HG02884 (cell line): Measurements from ENCODE around the gene GAB2.
"Not testable (repeated sequence)": the region's sequence is repeated elsewhere in the genome, so short reads cannot be mapped to it uniquely, and the experiment has no call there.

Source experiments
- ATAC-seq: cut with Tn5 transposase; IDR thresholded peaks from one replicate; pipeline ENCODE4 v1.9.1; 2021; ENCODE audit warnings: mild to moderate bottlenecking, moderate library complexity; ENCODE audit not compliant: unreplicated experiment

GAB2 gene

GRCh38 chr11:78227921-78228320, 189.7 kb downstream of the GAB2 start:
- no peak for ATAC-seq

- no peak for ATAC-seq
These were observed 190.6 kb downstream of the GAB2 start for GRCh38 chr11:78226684-78227680.

DNA sequence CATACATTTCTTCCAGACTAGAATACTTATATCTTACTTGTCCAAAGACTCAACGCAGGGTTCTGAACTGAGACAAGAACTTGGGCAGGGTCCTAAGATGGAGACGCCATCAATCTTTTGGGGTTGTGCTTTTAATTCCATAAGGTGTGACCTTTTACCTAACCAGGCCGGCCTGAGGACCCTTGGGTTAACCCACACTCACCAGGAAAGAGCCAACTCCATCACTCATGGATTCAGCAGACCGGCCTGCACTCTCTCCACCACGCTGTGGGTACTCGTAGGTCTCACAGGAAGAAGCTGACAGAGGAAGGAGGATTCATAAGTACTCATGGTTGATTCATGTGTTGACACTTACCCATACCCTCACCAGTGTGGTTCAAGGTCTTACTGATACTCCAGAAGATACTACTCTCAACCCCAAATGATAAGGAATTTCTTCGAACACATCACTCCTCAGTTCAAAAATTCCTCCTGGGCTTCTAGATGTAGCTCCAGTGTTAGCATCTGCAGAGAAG, 192.7 kb downstream of the GAB2 start:
- ATAC-seq = no peak

- ATAC-seq = no peak
These were observed 193.1 kb downstream of the GAB2 start for GRCh38 chr11:78224506-78224905.

DNA sequence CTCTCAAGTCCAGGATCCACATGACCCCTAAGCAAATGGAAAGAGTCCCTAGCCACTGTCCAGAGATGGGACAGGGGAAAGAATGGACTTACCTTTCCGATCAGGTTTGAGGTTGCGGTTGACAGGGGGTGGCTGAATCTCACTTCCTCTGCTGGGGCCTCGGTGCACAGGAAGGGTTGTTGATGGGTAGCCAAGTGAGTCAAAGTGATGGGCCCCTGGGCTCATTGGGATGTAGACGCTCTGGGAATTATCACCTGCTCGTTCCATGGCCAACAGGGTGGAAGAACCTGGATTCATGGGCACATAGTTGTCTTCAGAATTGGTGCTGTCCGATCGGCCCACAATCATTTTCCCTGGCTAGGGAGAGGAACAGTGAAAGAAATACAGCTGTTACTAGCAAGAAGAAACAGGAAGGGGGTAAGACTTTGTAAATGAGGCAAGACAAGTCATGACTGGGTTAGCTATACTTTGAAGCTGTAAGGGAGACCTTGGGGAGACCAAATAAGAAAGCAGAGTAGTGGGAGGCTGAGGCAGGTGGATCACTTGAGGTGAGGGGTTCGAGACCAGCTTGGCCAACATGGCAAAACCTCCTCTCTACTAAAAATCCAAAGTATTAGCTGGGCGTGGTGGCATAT, 194.2 kb downstream of the GAB2 start:
- ATAC-seq = peak; percentile 57

DNA sequence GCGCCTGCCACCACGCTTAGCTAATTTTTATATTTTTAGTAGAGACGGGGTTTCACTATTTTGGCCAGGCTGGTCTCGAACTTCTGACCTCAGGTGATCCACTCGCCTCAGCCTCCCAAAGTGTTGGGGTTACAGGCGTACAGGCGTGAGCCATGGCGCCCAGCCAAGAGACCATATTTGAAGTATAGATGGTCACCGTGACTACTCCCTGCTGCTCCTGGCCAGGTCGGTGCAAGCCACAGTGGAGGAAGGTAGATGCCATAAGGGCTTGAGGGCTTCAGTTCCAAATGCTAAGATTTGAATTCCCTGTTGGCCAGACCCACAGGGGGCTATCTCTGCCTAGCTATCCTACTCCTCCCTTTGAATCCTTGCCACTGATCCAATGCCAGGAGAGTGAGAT, 194.9 kb downstream of the GAB2 start:
- ATAC-seq = not testable (repeated sequence)

DNA sequence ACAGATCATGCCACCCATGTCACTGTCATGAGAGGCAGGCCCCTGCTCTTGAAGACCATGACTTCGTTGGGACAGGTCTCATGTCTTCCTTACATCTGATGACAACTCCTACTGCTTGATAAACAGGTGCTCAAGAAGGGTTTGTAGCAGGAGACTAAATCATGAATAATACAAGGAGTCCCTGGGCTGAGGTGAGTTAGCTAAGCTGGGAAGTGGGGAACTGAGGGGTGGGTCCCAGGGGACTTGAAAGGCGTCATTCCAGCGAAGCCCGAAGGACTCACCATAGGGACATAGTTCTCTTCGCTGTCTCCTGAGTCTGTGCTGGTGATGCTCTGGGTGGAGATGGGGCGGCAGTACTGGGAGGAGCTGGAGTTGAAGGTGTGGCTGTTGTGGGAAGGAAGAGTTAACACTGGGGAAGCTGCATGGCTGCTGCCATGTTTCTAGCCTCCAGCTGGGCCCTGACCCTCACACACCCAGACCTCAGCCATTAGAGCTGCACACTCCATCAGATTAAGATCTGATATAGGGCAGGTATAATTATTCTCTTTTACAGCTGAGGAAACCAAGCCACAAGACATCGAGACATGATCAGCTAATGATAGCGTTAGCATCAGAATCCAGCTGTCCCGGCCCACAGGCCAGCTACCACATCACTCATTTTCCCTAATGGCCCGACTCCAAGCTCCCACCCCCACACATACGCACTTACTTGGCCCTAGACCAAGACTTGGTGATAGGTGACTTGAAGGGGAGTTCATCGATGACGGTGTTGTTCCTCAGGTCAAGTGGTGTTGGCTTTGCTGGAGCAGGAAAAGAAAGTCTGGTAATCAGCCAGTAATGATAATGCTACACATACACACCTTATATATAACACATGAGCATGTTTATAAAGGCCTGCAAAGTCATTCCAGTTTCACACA, 196.0 kb downstream of the GAB2 start:
- ATAC-seq = no peak

GRCh38 chr11:78220218-78221157, 197.1 kb downstream of the GAB2 start:
- ATAC-seq = no peak

DNA sequence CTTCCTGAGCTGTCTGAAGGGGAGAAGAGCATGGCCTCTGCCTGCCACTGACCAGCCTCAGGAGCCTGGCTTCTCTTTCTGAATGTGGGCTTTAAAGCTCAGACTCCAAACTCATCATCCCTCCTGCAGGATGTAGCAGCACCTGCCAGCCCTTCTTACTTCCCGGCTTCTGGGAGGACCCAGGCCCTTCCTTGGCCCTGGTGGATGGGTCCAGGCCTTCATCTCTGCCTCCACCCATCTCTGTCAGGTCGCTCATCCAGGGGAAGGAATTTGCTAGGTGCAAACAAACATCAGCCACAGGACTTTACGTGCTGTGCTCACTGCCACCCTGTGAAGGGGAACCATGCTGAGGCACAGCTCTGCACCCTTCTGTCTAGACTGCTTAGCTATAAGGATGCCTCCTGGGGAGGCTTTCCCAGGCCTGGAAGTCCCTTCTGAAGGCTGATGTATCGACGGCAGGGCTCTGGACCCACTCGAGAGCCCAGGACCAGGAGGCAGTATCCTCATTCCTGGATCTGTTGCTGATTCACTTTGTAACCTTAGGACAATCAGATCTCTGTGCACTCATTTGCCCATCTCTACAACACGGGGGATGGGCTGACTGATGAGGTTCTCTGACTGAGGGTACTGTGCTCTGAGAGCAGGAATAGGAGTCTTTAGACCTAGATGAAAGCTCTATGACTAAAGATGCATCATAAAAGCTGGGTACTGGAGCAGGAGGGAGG, 198.0 kb downstream of the GAB2 start:
- no peak for ATAC-seq

DNA sequence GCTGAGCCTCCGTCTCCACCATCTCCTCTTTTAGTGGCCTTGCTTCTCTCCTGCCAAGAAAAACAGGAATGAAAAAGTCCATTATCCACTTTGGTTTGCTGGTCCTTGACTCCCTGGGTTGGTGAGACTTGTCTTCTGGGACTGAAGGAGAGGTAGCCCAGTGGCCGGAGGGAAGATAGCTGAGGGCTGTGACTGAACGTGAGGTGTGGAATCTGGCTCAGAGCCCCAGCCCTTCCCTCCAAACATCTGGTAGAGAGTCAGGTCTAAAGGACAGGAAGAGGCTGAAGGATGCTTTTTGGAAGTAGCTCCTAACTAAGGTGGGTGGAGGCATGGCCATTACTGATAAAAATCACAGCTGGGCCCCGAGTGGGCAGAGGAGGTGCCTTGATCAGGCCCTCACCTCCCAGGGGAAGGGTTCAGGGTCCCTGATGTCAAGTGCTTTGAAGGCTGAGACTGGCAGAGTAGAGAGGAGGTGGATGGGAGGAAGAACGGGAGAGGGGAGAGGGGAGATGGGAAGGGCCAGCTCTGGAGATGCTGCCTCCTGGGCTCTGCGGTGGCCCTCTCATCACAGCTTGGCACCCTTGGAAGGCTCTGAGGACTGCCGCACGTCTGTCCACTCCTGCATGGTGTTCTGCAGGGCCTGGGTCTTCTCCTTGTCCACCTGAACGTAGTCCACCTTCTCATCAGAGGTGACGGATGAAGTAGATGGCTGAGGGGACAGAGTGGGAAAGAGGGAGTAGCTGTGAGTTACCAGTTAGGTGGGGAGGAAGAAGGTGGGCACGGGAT, 198.7 kb downstream of the GAB2 start:
- ATAC-seq = no peak

DNA sequence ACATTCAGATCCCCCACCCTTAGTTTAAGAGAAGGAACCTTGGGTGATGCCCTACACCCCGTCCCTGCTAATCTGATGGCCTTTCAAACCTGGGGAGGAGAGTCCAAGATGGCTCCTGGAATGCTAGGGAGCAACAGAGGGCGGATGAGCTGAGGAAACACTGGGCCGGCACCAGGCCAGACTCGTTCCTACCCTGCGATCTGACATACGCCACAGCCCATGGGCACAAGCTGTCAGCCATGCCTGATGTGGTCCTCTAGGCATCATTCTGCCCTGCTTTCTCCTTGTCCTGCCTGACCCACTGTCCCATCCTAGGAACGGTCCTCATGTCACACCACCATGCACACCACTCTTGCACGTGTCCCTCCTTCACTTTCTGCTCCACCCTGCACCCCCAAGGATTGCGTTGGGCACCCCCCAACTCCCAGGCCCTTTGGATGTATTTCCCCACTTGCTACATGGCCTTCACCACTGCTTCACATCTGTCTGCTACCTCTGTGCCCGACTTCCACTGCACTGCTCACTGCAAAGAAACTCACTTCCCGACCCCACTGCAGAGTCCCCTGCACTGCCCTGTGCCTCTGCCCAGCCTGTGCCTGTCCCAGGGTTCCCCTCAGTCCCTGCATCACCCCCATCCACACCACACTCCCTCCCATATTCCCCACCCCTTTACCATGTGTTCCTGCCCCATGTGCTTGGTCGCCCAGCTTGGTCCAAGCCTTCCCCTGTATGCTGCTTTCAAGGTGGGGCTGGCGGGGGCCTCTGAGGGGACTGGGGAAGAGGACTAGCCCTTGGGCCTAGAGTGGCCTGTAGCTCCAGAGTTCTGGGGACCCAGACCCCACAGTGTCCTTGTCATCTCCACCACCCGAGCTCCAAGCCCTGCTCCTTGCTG, 199.7 kb downstream of the GAB2 start:
- ATAC-seq = no peak

DNA sequence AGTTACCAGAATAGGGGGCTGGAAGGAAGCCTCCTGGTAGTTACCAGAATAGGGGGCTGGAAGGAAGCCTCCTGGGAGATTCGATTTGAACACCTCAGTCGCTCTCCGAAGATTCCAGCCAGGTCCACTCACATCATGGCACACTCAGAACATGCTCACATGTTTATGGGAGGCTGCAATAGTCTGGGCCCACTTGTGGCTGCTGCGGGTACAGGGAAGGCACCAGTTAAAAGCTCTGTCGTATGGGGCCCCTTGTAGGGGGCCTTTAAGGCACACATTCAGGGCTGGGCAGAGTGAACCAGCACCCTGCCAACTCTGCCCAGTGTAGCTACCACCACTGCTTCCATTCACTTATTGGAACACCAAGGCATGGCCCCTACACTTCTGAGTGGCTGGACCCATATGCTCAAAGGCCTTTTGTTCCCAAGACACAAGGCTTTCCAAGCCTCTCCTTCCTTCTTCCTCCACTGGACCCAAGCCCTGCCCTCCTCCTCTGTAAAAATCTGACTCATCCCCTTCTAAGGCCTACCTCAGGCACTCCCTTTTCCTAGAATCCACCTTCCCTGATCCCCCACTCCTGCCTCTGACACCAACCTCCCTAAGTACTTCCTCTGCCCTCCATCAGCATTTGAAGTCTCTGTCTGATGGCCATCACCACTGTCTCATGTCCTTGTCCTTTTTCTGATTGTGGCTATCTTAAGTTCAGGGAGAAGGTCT, 200.9 kb downstream of the GAB2 start:
- ATAC-seq = no peak

DNA sequence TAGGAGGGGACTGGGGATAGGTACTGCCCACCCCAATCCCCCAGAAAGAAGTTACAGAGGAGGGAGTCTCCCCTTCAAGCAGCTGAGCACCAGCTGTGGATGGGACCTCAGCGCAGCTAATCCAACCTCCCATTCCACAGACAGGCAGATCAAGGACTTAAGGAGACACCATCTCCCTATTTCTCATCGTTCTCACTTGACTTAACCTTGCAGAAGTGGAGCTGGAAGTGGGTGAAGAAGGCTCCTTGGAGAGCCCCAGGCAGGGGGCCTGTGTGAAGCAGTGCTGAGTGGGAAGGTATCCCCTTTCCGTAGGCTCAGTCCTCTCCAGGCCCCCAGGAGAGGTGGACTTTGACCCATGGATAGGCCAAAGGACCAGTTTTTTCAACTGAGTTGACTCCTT, 201.6 kb downstream of the GAB2 start:
- ATAC-seq = no peak

DNA sequence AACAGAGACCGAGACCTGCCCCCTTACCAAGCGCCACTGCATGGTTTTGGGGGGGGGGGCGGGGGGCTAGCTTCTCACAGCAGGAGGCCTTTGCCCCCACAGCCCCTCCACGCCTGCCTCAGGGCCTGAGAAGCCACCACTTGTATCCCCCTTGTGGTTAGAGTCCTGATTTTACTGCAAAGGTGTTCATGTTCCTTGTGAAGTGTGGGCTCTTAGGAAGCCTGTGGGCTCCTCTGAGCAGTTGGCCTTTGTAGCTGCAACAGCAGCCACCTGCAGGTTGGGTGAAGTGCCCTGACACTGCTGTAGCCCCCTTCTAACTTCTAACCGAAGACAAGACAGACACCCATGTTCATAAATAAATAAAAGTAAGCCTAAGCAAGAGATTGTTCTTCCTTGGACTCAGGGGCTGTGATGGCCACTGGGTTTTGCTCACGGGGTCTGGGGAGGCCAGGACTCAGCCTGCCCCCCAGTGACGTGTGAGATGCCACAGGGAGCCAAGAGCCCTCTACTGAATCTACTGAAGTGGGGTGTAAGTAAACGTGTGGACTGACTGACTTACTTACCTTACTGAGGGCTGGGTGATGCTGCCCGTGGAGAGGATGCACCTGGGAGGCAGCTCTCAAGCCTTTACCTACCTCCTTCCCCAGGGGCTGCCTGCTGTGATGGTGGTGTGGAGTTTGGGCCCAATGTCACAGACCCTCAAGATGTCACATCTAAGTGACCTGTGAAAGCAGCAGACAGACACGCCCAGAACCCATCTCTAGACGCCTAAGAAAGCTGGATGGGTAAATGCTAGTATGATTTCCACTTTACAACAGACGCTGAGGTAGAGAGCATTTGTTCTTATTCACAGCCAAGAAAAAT, 203.1 kb downstream of the GAB2 start:
- ATAC-seq = no peak

- no peak for ATAC-seq
These were observed 203.9 kb downstream of the GAB2 start for GRCh38 chr11:78213526-78214330.
